IMR-90 (cell line): ENCODE measurements around the gene WDR48. TPM values are rescaled to one million over a fixed set of nuclear protein-coding genes. Genes with fewer than 3 reads are reported as not detected.

Experiments used
- ATAC-seq: fragments of 200-7000 bp; cut with Tn5 transposase; 2 replicates; pipeline ENCODE4 v1.9.1; 2020; ENCODE audit warnings: low read depth, mild to moderate bottlenecking, moderate library complexity
- BruUV-seq: library from RNA; stranded (reverse); fragments of 400-500 nt; replicated peaks from 2 replicates; lab custom pipeline; 2021; lab: Mats Ljungman, UMichigan
- CTCF ChIA-PET: fragments of 300-600 bp; formaldehyde crosslinking; extraction: SDS; loops from one replicate; lab custom pipeline; 2021; ENCODE audit warnings: antibody characterized with exemption; lab: Yijun Ruan, JAX
- POLR2A ChIA-PET: fragments of 300-600 bp; sonication (Branson Sonifier 250); formaldehyde crosslinking; loops from one replicate; lab custom pipeline; 2022; ENCODE audit warnings: antibody characterized with exemption; ENCODE audit not compliant: unreplicated experiment; lab: Charles Lee
- DNase-seq: peaks from one replicate; pipeline ENCODE4 v3.0.0; 2013
- H2AFZ ChIP-seq: replicated peaks from 2 replicates; pipeline ENCODE3; 2013; ENCODE audit warnings: low read length, mild to moderate bottlenecking; ENCODE audit not compliant: poor library complexity
- H2AK5ac ChIP-seq: 2 replicates; pipeline ENCODE4 v1.6.1; 2013; ENCODE audit warnings: low read depth, low read length, inconsistent platforms
- H2AK9ac ChIP-seq: replicated peaks from 2 replicates; pipeline ENCODE3; 2013; ENCODE audit warnings: mild to moderate bottlenecking, low read depth, low read length, moderate library complexity; ENCODE audit not compliant: poor library complexity
- H2BK120ac ChIP-seq: 2 replicates; pipeline ENCODE4 v1.6.1; 2013; ENCODE audit warnings: low read depth, low read length, inconsistent platforms
- H2BK15ac ChIP-seq: 3 replicates; pipeline ENCODE4 v1.6.1; 2013; ENCODE audit warnings: low read depth, low read length, inconsistent platforms
- H2BK20ac ChIP-seq: 2 replicates; pipeline ENCODE4 v1.6.1; 2013; ENCODE audit warnings: low read depth, mild to moderate bottlenecking, inconsistent platforms, low read length, moderate library complexity
- H2BK5ac ChIP-seq: 2 replicates; pipeline ENCODE4 v1.6.1; 2013; ENCODE audit warnings: mild to moderate bottlenecking, low read depth, low read length, inconsistent platforms; ENCODE audit not compliant: poor library complexity, severe bottlenecking
- H3K14ac ChIP-seq: replicated peaks from 2 replicates; pipeline ENCODE4 v1.6.1; 2013; ENCODE audit warnings: low read depth, low read length, inconsistent platforms
- H3K18ac ChIP-seq: 2 replicates; pipeline ENCODE4 v1.6.1; 2013; ENCODE audit warnings: low read depth, low read length, control low read depth
- H3K23ac ChIP-seq: 2 replicates; pipeline ENCODE4 v1.6.1; 2013; ENCODE audit warnings: low read depth, low read length, inconsistent platforms
- H3K27ac ChIP-seq: 2 replicates; pipeline ENCODE4 v1.5.1; 2013; ENCODE audit warnings: mild to moderate bottlenecking, control low read depth, low read length; ENCODE audit not compliant: insufficient read depth
- H3K27me3 ChIP-seq: 2 replicates; pipeline ENCODE4 v1.6.1; 2013; ENCODE audit warnings: low read length; ENCODE audit not compliant: control insufficient read depth, insufficient read depth
- H3K36me3 ChIP-seq: 2 replicates; pipeline ENCODE4 v1.6.1; 2013; ENCODE audit warnings: low read length, mixed read lengths; ENCODE audit not compliant: control insufficient read depth, insufficient read depth
- H3K4ac ChIP-seq: 2 replicates; pipeline ENCODE4 v1.6.1; 2013; ENCODE audit warnings: low read depth, low read length, inconsistent platforms
- H3K4me1 ChIP-seq: 2 replicates; pipeline ENCODE4 v1.6.1; 2013; ENCODE audit warnings: low read length, mixed read lengths; ENCODE audit not compliant: control insufficient read depth, insufficient read depth
- H3K4me2 ChIP-seq: 2 replicates; pipeline ENCODE4 v1.6.1; 2013; ENCODE audit warnings: low read depth, mild to moderate bottlenecking, control low read depth, low read length, moderate library complexity
- H3K4me3 ChIP-seq: 2 replicates; pipeline ENCODE4 v1.5.1; 2013; ENCODE audit warnings: low read depth, mild to moderate bottlenecking, control low read depth, low read length, moderate library complexity; ENCODE audit not compliant: insufficient read depth
- H3K56ac ChIP-seq: 2 replicates; pipeline ENCODE4 v1.6.1; 2013; ENCODE audit warnings: low read length, inconsistent platforms; ENCODE audit not compliant: insufficient read depth; ENCODE audit errors: extremely low read depth
- H3K79me1 ChIP-seq, 2 experiments: 2 replicates each; pipeline ENCODE4 v1.6.1; 2013; ENCODE audit warnings: low read length in 2 of 2, inconsistent platforms in 1 of 2, low read depth in 1 of 2
- H3K9ac ChIP-seq: 2 replicates; pipeline ENCODE4 v1.6.1; 2013; ENCODE audit warnings: low read depth, low read length, control low read depth
- H3K9me1 ChIP-seq: 2 replicates; pipeline ENCODE4 v1.6.1; 2013; ENCODE audit warnings: low read length, inconsistent platforms; ENCODE audit not compliant: insufficient read depth
- H3K9me3 ChIP-seq: 2 replicates; pipeline ENCODE4 v1.6.1; 2013; ENCODE audit warnings: low read length; ENCODE audit not compliant: control insufficient read depth, insufficient read depth
- H4K20me1 ChIP-seq: 2 replicates; pipeline ENCODE4 v1.6.1; 2013; ENCODE audit warnings: low read length, inconsistent platforms; ENCODE audit not compliant: insufficient read depth
- H4K5ac ChIP-seq: 2 replicates; pipeline ENCODE4 v1.6.1; 2013; ENCODE audit warnings: mild to moderate bottlenecking, low read depth, low read length, control low read depth
- H4K8ac ChIP-seq, 2 experiments: 2 replicates each; pipeline ENCODE4 v1.6.1; 2013; ENCODE audit warnings: low read depth in 2 of 2, low read length in 2 of 2, control low read depth in 1 of 2, inconsistent platforms in 1 of 2
- H4K91ac ChIP-seq: 2 replicates; pipeline ENCODE4 v1.6.1; 2013; ENCODE audit warnings: low read depth, low read length, inconsistent platforms; ENCODE audit not compliant: insufficient read depth
- ELK1 ChIP-seq: fragments of 150-350 bp; IDR thresholded peaks from 2 replicates; pipeline ENCODE4 v1.6.1; 2016; ENCODE audit warnings: low read depth, mild to moderate bottlenecking, low read length, moderate library complexity, borderline replicate concordance
- MXI1 ChIP-seq: IDR thresholded peaks from 2 replicates; pipeline ENCODE4 v1.6.1; 2012; ENCODE audit warnings: low read depth, mild to moderate bottlenecking, low read length, moderate library complexity, borderline replicate concordance
- RAD21 ChIP-seq: IDR thresholded peaks from 2 replicates; pipeline ENCODE4 v1.6.1; 2012; ENCODE audit warnings: low read length, improper control_type of control experiment
- WGBS, 2 experiments: methylation state at CpG; one replicate each; pipeline versions ENCODE4 v1.1.5 to v1.1.7; 2013; ENCODE audit warnings: missing lambda C conversion rate in 2 of 2; ENCODE audit not compliant: insufficient read length in 1 of 2; ENCODE audit errors: extremely low coverage in 2 of 2; 5-methylcytosine and 5-hydroxymethylcytosine counted together
- dilution Hi-C: fragments of 300-500 bp; cut with HindIII; formaldehyde crosslinking; loops from one replicate; pipeline ENCODE4 v1.14.3; 2018; ENCODE audit warnings: low sequenced_read_pairs; ENCODE audit not compliant: unreplicated experiment
- in situ Hi-C: fragments of 300-500 bp; cut with MboI; formaldehyde crosslinking; loops from 3 replicates; pipeline ENCODE4 v1.14.3; 2019; ENCODE audit warnings: low sequenced_read_pairs, inconsistent platforms, mixed read lengths
- intact Hi-C: fragments of 100-400 bp; cut with micrococcal nuclease; formaldehyde crosslinking; loops from 2 replicates; pipeline ENCODE4 v1.10.0; 2022
- polyA plus RNA-seq, 3 experiments: library from polyadenylated mRNA; depleted of rRNA; stranded (reverse); fragments of >200 nt; gene quantifications; 2 replicates each; pipeline ENCODE4 v1.2.3, GENCODE V29; 2012; ENCODE audit warnings: low replicate concordance in 1 of 3
- total RNA-seq: library from RNA; depleted of rRNA; stranded (reverse); fragments of >200 nt; gene quantifications from 2 replicates; pipeline ENCODE4 v1.2.3, GENCODE V29; 2012

The WDR48 gene
- total and polyA plus RNA-seq, 2 of the 4 experiments (the other 2 are of a cell fraction): 14.4 to 41.2 TPM

DNA sequence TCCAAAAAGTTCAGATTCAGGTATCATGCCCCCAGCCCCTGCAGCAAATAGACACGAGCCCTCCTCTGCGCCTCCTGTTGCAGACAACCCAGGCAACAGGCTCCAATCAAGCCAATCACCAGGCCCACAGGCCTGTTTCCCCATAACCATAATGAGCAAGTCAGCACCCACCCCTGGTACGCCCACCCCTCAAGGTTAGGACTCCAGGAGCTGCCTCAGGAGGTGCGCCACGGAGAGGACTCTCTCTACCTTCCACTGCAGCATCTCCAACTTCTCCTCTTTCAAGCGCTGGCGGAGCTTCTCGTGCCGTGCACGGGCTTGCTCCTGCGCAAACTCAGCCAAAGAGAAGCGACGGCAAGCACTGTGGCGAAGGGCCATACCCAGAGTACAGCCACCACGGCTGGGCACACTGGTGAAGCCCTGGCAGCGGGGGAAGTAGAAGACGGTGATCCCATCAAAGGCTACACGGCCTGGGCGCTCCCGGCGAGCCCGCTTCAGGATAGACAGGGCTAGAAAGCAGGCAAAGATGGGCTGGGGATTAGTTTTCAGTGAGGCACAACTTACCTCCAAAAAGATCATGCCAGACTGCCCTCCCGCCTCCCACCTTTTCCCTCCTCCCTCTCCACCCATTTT, 93.0 kb downstream of the WDR48 start:
- DNase-seq: no peak
- no peak overlapping the region for H2BK120ac ChIP-seq
- 100% methylated on average over 4 of the region's 23 CpGs; no CpG with 5 or more reads in 1 of the 2 experiments for WGBS, 2 experiments
- no peak for ATAC-seq
- no TSS peak for BruUV-seq
- POLR2A ChIA-PET: no interaction called here
- dilution Hi-C loops: no loop called here
- H3K18ac ChIP-seq: no peak overlapping the region
- H3K9me3 ChIP-seq: no peaks in the 10 kb centered on the region
- no peak overlapping the region for H2BK20ac ChIP-seq
- no peak overlapping the region for H3K9ac ChIP-seq
- no peak overlapping the region for H4K91ac ChIP-seq
- in situ Hi-C loops: no loop called here
- H3K36me3 ChIP-seq: peaks cover 44% of the 10 kb centered on the region
- H2BK5ac ChIP-seq: no peak overlapping the region
- no peak overlapping the region for H2AFZ ChIP-seq
- H4K5ac ChIP-seq: no peak overlapping the region
- no peak overlapping the region for H2AK5ac ChIP-seq
- no peak overlapping the region for H3K23ac ChIP-seq
- no peak overlapping the region for H3K4me2 ChIP-seq
- no peak overlapping the region for H3K27ac ChIP-seq
- intact Hi-C loops: no loop called here
- H4K20me1 ChIP-seq: peaks cover 97% of the 10 kb centered on the region
- no peak overlapping the region for H2AK9ac ChIP-seq
- H3K56ac ChIP-seq: no peak overlapping the region
- H3K4ac ChIP-seq: no peak overlapping the region
- H2BK15ac ChIP-seq: no peak overlapping the region
- CTCF ChIA-PET: no interaction called here
- no peak overlapping the region for H4K8ac ChIP-seq
- H3K4me3 ChIP-seq: no peak overlapping the region
- no peak overlapping the region for H3K14ac ChIP-seq
- TF ChIP-seq ELK1 (no peak), RAD21 (no peak), MXI1 (no peak)
- H3K4me1 ChIP-seq: peaks cover 51% of the 10 kb centered on the region
- H3K27me3 ChIP-seq: no peaks in the 10 kb centered on the region
- H3K79me1 ChIP-seq: peaks cover 12 to 91% of the 10 kb centered on the region in 2 experiments
- peaks cover 46% of the 10 kb centered on the region for H3K9me1 ChIP-seq
